Activated T-cell treated with anti-CD3 and anti-CD28 coated beads, Interleukin-2, amount 50 U/mL, for 4 hours (primary cell): ENCODE measurements around the gene HTR7. TPM values are rescaled to one million over a fixed set of nuclear protein-coding genes. Genes with fewer than 3 reads are reported as not detected.
"Not testable (repeated sequence)": the region's sequence is repeated elsewhere in the genome, so short reads cannot be mapped to it uniquely, and the experiment has no call there.

Source experiments
- ATAC-seq, 2 donors: fragments of 200-7000 bp; cut with Tn5 transposase; one replicate each; pipeline ENCODE4 v1.10.0; 2021
- DNase-seq: peaks from one replicate; pipeline ENCODE4 v3.0.0-alpha.2; 2020
- H3K27me3 Mint-ChIP-seq: one replicate; pipeline ENCODE4 v1.8.0; 2021; ENCODE audit warnings: low read depth, mixed read lengths
- H3K36me3 Mint-ChIP-seq: one replicate; pipeline ENCODE4 v1.8.0; 2022; ENCODE audit warnings: mixed read lengths; ENCODE audit not compliant: insufficient read depth
- H3K4me1 Mint-ChIP-seq: one replicate; pipeline ENCODE4 v1.8.0; 2021; ENCODE audit warnings: low read depth, mixed read lengths
- H3K4me3 Mint-ChIP-seq: one replicate; pipeline ENCODE4 v1.8.0; 2021; ENCODE audit warnings: mild to moderate bottlenecking, moderate library complexity, mixed read lengths
- H3K9me3 Mint-ChIP-seq: one replicate; pipeline ENCODE4 v1.8.0; 2021; ENCODE audit warnings: mixed read lengths
- total RNA-seq, 3 donors: library from RNA; stranded (reverse); gene quantifications; one replicate each; pipeline ENCODE4 v1.2.1, GENCODE V29; 2021

HTR7 gene
- total RNA-seq, result not detected

- ATAC-seq, result peak; percentile 88 to 90
- DNase-seq, result peak; percentile 55
- Mint-ChIP-seq H3K4me3 (peak within 1 kb of the TSS; percentile 84), H3K27me3 (peaks cover 46% of the 10 kb centered on the region), H3K9me3 (no peaks in the 10 kb centered on the region), H3K36me3 (no peaks in the 10 kb centered on the region), H3K4me1 (peaks cover 6% of the 10 kb centered on the region)
Measured at GRCh38 chr10:90857635-90858460, at the start of gene HTR7. HTR7 (minus strand) TSS chr10:90858039; CDS start chr10:90857671, 368 bp downstream.

GRCh38 chr10:90906596-90906995 is 48.8 kb upstream of the HTR7 start:
- ATAC-seq, result peak in 1 of 2 donors; percentile 52
- no peaks in the 10 kb centered on the region for H3K27me3 Mint-ChIP-seq
- no peaks in the 10 kb centered on the region for H3K9me3 Mint-ChIP-seq
- H3K4me1 Mint-ChIP-seq, result peaks cover 9% of the 10 kb centered on the region
- H3K4me3 Mint-ChIP-seq, result no peak overlapping the region
- peaks cover 33% of the 10 kb centered on the region for H3K36me3 Mint-ChIP-seq
- DNase-seq, result no peak

- no peak for DNase-seq
- peak; percentile 43 to 54 for ATAC-seq
- no peaks in the 10 kb centered on the region for H3K9me3 Mint-ChIP-seq
- H3K36me3 Mint-ChIP-seq, result peaks cover 39% of the 10 kb centered on the region
- peaks cover 9% of the 10 kb centered on the region for H3K4me1 Mint-ChIP-seq
- H3K4me3 Mint-ChIP-seq, result no peak overlapping the region
- H3K27me3 Mint-ChIP-seq, result no peaks in the 10 kb centered on the region
Measured at GRCh38 chr10:90905925-90906324, 48.1 kb upstream of the HTR7 start.

GRCh38 chr10:90896916-90897315 is 39.1 kb upstream of the HTR7 start:
- H3K4me3 Mint-ChIP-seq, result not testable (repeated sequence)
- ATAC-seq, result peak in 1 of 2 donors; percentile 10

GRCh38 chr10:90893190-90893589 is 35.4 kb upstream of the HTR7 start:
- ATAC-seq, result no peak
- no peak overlapping the region for H3K4me3 Mint-ChIP-seq
- no peaks in the 10 kb centered on the region for H3K9me3 Mint-ChIP-seq
- H3K27me3 Mint-ChIP-seq, result no peaks in the 10 kb centered on the region
- H3K4me1 Mint-ChIP-seq, result peaks cover 17% of the 10 kb centered on the region
- no peak for DNase-seq
- H3K36me3 Mint-ChIP-seq, result peaks cover 57% of the 10 kb centered on the region

More at GRCh38 chr10:90896916-90897315, 39.1 kb upstream of the HTR7 start:
- H3K36me3 Mint-ChIP-seq, result peaks cover 50% of the 10 kb centered on the region
- peaks cover 16% of the 10 kb centered on the region for H3K4me1 Mint-ChIP-seq
- H3K9me3 Mint-ChIP-seq, H3K27me3 Mint-ChIP-seq, DNase-seq: not testable (repeated sequence)

- H3K4me3 Mint-ChIP-seq, result no peak overlapping the region
- H3K36me3 Mint-ChIP-seq, result peaks cover 60% of the 10 kb centered on the region
- ATAC-seq (no peak), DNase-seq (no peak)
- no peaks in the 10 kb centered on the region for H3K27me3 Mint-ChIP-seq
- no peaks in the 10 kb centered on the region for H3K9me3 Mint-ChIP-seq
- peaks cover 5% of the 10 kb centered on the region for H3K4me1 Mint-ChIP-seq
Measured at GRCh38 chr10:90890347-90890746, 32.5 kb upstream of the HTR7 start.

GRCh38 chr10:90889636-90890035 is 31.8 kb upstream of the HTR7 start:
- ATAC-seq (no peak), DNase-seq (no peak)
- Mint-ChIP-seq H3K9me3 (no peaks in the 10 kb centered on the region), H3K4me1 (peaks cover 5% of the 10 kb centered on the region), H3K27me3 (no peaks in the 10 kb centered on the region), H3K36me3 (peaks cover 58% of the 10 kb centered on the region), H3K4me3 (no peak overlapping the region)

- Mint-ChIP-seq H3K4me1 (peaks cover 5% of the 10 kb centered on the region), H3K27me3 (no peaks in the 10 kb centered on the region), H3K9me3 (no peaks in the 10 kb centered on the region), H3K4me3 (no peak overlapping the region), H3K36me3 (peaks cover 57% of the 10 kb centered on the region)
- no peak for DNase-seq
- no peak for ATAC-seq
Measured at GRCh38 chr10:90888387-90888786, 30.5 kb upstream of the HTR7 start.

GRCh38 chr10:90887555-90887954 is 29.7 kb upstream of the HTR7 start:
- no peaks in the 10 kb centered on the region for H3K27me3 Mint-ChIP-seq
- H3K4me3 Mint-ChIP-seq, result no peak overlapping the region
- H3K4me1 Mint-ChIP-seq, result peaks cover 4% of the 10 kb centered on the region
- no peaks in the 10 kb centered on the region for H3K9me3 Mint-ChIP-seq
- peaks cover 55% of the 10 kb centered on the region for H3K36me3 Mint-ChIP-seq
- DNase-seq, result no peak
- no peak for ATAC-seq

GRCh38 chr10:90885176-90885575 is 27.3 kb upstream of the HTR7 start:
- Mint-ChIP-seq H3K9me3 (no peaks in the 10 kb centered on the region), H3K4me3 (no peak overlapping the region), H3K4me1 (no peaks in the 10 kb centered on the region), H3K36me3 (peaks cover 50% of the 10 kb centered on the region), H3K27me3 (no peaks in the 10 kb centered on the region)
- ATAC-seq, result no peak
- no peak for DNase-seq

- ATAC-seq (no peak), DNase-seq (no peak)
- Mint-ChIP-seq H3K4me3 (no peak overlapping the region), H3K9me3 (no peaks in the 10 kb centered on the region), H3K4me1 (peaks cover 2% of the 10 kb centered on the region), H3K27me3 (no peaks in the 10 kb centered on the region), H3K36me3 (peaks cover 47% of the 10 kb centered on the region)
Measured at GRCh38 chr10:90884431-90884830, 26.6 kb upstream of the HTR7 start.

GRCh38 chr10:90880059-90880719 is 22.4 kb upstream of the HTR7 start:
- not testable (repeated sequence) for DNase-seq, ATAC-seq, H3K4me3 Mint-ChIP-seq, H3K4me1 Mint-ChIP-seq, H3K27me3 Mint-ChIP-seq, H3K9me3 Mint-ChIP-seq
- H3K36me3 Mint-ChIP-seq, result peaks cover 46% of the 10 kb centered on the region

GRCh38 chr10:90879062-90879461 is 21.2 kb upstream of the HTR7 start:
- ATAC-seq (peak in 1 of 2 donors; percentile 34), DNase-seq (no peak)
- H3K4me1 Mint-ChIP-seq, result peaks cover 8% of the 10 kb centered on the region
- no peak overlapping the region for H3K4me3 Mint-ChIP-seq
- H3K9me3 Mint-ChIP-seq, result no peaks in the 10 kb centered on the region
- H3K27me3 Mint-ChIP-seq, result no peaks in the 10 kb centered on the region
- peaks cover 43% of the 10 kb centered on the region for H3K36me3 Mint-ChIP-seq

GRCh38 chr10:90872648-90873020 is 14.8 kb upstream of the HTR7 start:
- ATAC-seq, result peak; percentile 68
- H3K9me3 Mint-ChIP-seq, result peaks cover 3% of the 10 kb centered on the region
- H3K4me1 Mint-ChIP-seq, result peaks cover 30% of the 10 kb centered on the region
- peaks cover 16% of the 10 kb centered on the region for H3K27me3 Mint-ChIP-seq
- peak overlapping the region; percentile 99 for H3K4me3 Mint-ChIP-seq
- DNase-seq, result no peak
- H3K36me3 Mint-ChIP-seq, result peaks cover 19% of the 10 kb centered on the region
